ENCODE results near the gene THBS4.

THBS4 gene

DNA sequence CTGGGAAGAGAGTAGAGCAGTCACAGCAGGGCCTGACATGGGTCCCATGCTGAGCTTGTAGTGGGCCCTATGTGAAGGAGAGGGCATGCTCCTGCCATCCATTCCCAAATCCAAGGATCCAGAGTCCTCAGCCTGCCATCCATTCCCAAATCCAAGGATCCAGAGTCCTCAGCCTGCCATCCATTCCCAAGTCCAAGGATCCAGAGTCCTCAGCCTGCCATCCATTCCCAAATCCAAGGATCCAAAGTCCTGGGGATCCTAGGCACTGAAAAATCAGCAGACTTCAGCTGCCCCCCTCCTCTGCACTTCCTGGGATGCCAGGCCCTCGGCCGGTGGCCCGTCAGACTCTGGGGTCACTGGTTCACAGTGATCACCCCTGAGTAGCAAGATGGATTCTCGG, 33.6 kb downstream of the THBS4 start:
- TF ChIP-seq, protein P1, sequence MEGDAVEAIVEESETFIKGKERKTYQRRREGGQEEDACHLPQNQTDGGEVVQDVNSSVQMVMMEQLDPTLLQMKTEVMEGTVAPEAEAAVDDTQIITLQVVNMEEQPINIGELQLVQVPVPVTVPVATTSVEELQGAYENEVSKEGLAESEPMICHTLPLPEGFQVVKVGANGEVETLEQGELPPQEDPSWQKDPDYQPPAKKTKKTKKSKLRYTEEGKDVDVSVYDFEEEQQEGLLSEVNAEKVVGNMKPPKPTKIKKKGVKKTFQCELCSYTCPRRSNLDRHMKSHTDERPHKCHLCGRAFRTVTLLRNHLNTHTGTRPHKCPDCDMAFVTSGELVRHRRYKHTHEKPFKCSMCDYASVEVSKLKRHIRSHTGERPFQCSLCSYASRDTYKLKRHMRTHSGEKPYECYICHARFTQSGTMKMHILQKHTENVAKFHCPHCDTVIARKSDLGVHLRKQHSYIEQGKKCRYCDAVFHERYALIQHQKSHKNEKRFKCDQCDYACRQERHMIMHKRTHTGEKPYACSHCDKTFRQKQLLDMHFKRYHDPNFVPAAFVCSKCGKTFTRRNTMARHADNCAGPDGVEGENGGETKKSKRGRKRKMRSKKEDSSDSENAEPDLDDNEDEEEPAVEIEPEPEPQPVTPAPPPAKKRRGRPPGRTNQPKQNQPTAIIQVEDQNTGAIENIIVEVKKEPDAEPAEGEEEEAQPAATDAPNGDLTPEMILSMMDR (conservative IDR thresholded peaks at IDR 0.05) = no peak
- H3K27ac ChIP-seq = no peak overlapping the region

DNA sequence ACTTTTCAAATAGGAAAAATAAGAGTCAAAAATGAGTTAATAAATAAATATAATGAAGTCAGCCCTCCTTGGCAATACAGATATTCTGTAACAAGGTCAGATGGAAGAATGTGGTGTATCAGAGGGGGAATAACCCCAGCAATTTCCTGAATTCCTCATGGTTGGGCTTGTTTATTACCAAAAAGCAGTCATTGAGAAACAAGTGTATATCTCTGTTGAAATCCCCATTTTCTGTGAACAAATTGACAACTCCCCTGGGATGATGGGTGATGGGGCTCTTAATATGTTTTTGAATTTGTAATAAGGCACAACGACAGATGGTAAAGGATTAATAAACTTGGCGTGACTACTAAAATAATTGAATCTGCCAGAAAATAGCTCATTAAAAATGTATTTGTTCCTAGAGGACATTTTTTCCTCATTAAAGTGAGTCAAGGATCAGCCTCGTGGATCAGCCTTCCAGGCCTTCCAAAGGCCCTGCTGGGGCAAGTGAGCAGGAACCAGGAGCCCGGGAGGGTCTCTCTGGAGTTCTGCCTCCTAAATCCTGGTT, 34.2 kb downstream of the THBS4 start:
- H3K27ac ChIP-seq = no peak overlapping the region
- TF ChIP-seq, protein P1 (conservative IDR thresholded peaks at IDR 0.05) = no peak

DNA sequence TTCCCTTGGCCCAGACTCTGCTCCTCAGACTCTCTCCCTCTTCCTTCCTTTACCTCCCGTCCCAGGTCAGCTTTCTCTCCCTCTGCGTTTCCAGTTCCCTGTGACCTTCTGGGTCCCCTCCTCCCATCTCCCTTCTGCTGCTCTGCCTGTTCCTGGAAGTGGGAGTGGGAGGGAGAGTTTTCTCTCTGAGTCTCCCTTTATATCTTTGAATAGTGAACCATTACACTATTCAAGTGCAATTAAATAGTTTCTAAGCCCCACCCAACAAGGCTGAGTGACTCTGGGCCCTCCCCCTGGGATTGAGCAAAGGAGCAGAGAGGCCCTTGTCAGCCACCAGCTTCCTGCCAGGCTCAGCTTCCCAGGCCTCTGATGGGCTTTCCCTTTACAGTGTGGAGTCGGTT, 34.8 kb downstream of the THBS4 start:
- TF ChIP-seq, protein P1 (conservative IDR thresholded peaks at IDR 0.05) = no peak
- H3K27ac ChIP-seq = no peak overlapping the region

DNA sequence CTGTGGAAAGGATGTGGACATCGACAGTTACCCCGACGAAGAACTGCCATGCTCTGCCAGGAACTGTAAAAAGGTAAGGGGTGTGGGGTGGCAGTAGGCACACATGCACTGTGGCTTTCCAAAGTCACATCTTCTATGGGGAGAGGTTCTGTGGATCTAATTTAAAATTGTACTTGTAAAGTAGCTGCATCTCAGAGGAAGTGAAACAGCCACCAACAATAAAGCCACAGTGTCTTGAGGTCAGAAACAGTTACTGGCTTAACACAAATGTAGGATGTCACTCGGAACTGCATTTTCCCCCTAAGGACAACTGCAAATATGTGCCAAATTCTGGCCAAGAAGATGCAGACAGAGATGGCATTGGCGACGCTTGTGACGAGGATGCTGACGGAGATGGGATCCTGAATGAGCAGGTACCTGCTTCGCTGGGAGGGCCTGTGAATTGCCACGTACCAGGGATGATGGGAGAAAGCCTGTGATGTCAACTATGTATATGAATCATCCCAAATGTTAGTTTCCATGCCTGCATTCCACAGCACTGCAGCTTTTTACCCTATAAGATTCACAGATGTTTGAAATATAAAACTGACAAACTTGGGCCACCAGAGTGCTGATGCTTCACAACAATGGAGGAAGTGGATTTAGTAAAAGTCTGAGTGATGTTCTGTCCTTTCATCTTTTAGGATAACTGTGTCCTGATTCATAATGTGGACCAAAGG, 35.3 kb downstream of the THBS4 start:
- TF ChIP-seq, protein P1 (conservative IDR thresholded peaks at IDR 0.05) = no peak
- no peak overlapping the region for H3K27ac ChIP-seq

DNA sequence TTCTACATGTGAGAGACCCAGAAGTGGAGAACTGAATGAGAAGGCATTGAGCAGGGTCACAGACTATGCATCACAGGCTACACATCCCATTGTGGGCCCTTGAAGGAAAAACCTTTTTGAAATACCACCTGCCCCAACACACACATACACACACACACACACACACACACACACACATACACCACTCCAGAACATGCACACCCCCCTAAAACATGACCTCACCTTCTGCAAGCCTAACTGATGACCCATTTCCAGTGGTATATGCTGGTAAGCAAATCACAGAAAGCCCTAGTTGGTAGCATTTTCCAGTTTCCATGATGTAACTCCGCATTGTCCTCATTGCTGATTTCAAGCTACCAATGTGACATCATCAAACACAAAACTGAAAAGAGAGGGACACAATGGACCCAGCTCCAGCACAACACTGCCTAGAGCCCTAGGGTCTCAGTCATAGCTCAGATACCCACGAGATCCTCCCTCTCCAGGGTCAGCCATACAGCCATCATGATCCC, 36.4 kb downstream of the THBS4 start:
- H3K27ac ChIP-seq = no peak overlapping the region

DNA sequence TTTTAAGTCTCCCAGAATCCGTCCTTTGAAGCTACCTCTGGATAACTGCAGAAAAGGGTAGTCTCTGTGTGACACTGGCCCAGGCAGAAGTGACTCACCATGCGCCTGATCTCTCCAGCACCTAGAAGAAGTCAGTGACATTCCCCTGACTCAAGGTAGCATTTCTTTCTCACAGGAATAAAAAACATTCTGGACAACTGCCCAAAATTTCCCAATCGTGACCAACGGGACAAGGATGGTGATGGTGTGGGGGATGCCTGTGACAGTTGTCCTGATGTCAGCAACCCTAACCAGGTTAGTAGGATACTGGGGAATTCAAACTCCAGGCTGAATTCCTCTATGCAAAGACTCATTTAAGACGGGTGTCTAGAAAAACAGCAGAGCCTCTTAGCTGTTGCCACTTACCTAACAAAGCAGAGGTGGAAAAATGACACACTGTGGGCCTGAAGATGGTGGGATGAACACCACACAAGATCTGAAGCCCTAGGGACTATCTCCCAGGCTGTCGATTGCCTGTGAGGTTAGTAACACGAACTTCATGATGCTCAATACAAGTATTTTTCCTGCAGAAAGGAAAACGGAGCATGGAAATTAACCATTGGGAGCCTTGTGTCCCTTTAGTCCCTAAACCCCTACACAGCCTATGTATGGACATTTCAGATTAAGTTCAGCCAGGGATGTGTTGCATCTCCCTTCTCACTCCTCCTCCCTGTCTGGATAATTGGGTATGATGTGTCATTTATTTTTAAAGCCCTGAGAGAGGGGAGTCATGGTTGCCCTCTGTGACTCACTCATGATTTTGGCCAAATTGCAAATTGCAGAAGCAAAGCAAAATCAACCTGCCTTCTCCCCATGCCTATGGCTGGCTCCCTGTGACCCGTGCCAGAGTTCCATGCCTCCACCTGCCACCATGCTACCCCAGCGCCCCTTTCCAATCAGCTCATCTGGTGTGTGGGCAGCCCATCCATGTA, 37.2 kb downstream of the THBS4 start:
- TF ChIP-seq, protein P1 (conservative IDR thresholded peaks at IDR 0.05) = no peak
- H3K27ac ChIP-seq = no peak overlapping the region

More for the DNA sequence above, 36.4 kb downstream of the THBS4 start:
- TF ChIP-seq, protein P1 (conservative IDR thresholded peaks at IDR 0.05) = no peak

Data from VCaP (cell line).